ENCODE data around the gene MRPL18.

Gene MRPL18

GRCh38 chr6:159833556-159833955, 43.3 kb downstream of the MRPL18 start:
- H3K4me3 ChIP-seq (ENCODE audit: low read depth, low read length): no peak overlapping the region
- TF ChIP-seq, protein P1, sequence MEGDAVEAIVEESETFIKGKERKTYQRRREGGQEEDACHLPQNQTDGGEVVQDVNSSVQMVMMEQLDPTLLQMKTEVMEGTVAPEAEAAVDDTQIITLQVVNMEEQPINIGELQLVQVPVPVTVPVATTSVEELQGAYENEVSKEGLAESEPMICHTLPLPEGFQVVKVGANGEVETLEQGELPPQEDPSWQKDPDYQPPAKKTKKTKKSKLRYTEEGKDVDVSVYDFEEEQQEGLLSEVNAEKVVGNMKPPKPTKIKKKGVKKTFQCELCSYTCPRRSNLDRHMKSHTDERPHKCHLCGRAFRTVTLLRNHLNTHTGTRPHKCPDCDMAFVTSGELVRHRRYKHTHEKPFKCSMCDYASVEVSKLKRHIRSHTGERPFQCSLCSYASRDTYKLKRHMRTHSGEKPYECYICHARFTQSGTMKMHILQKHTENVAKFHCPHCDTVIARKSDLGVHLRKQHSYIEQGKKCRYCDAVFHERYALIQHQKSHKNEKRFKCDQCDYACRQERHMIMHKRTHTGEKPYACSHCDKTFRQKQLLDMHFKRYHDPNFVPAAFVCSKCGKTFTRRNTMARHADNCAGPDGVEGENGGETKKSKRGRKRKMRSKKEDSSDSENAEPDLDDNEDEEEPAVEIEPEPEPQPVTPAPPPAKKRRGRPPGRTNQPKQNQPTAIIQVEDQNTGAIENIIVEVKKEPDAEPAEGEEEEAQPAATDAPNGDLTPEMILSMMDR (IDR thresholded peaks at IDR 0.05; ENCODE audit: borderline replicate concordance, insufficient read depth, low read depth, low read length): no peak

DNA sequence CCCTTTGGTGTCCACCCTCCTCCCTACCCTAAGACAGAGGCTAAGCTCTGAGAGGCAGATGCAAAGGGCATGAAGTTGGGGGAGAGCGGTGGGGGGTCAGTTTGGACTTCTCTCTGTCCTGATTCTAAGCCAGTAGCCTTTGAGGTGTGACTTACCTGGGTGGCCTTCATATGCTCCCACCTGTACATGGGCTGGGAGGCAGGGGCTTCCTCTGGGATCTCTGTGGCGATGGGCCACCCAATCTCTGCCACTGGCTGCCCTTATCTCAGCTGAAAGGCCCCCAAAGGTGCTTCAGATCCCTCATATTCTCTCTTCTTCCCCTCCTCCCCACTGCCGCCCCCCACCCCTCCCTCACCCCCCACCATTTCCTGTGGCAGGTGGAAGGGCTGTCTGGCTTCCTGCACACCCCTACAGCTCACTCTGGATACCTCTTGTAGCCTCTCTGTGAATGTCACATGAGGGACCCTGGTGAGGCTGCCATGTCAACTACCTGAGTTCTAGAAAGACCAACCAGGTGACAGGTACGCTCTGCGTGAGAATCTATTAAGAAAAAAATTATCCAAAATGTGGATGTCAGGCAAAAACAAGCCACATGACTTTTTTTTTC, 43.8 kb downstream of the MRPL18 start:
- TF ChIP-seq, protein P1 (IDR thresholded peaks at IDR 0.05; ENCODE audit: borderline replicate concordance, insufficient read depth, low read depth, low read length): no peak
- no peak overlapping the region for H3K4me3 ChIP-seq (ENCODE audit: low read depth, low read length)

DNA sequence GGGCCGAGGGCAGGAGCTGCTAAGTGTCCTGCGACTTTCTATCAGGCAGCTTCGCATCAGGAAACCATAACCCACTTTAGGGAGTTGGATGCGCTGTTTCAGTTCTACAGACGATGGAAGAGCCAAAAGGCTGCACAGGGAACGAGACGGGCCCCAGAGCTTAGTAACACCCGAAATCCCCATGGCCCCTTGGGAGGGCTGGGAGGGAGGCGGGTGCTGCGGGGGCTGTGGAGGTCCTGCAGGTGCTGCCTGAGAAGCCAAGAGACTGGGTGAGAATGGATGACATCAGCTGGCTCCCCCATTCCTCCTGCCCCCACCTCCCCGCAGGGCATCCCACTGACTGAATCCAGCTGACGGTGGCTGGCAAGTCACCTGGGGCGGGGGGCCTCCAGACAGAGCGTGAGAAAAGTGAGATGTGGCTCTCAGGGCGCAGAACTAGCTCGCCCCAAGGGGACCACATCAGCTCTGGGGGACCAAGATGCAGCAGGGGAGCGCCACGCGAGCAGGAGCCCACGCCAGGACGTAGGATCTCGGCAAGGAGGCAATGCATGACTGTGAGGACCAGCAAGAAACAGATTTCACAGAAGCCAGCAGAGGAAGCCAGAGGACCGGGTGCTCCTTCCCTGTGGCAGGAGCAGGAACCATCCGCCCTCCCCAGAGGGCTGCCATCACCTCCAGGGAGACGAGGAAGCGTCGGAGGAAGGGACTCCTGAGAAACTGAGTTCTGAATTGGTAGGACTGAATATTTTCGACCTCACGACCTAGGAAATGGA, 46.6 kb downstream of the MRPL18 start:
- H3K4me3 ChIP-seq (ENCODE audit: low read depth, low read length): no peak overlapping the region
- TF ChIP-seq, protein P1 (IDR thresholded peaks at IDR 0.05; ENCODE audit: borderline replicate concordance, insufficient read depth, low read depth, low read length): no peak

DNA sequence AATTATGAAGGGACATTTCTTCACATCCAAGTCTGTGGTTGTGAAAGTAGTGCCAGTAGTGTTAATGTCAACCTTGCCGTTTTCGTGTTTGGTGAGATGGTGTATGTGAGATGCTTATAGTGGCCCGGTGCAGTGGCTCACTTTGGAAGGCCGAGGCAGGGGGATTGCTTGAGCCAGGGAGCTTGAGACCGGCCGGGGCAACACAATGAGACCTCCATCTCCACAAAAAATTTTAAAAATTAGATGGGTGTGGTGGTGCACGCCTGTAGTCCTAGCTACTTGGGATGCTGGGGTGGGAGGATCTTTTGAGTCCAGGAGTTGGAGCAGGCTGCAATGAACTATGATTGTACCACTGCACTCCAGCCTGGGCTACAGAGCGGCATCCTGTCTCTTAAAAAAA, 47.2 kb downstream of the MRPL18 start:
- TF ChIP-seq, protein P1 (IDR thresholded peaks at IDR 0.05; ENCODE audit: borderline replicate concordance, insufficient read depth, low read depth, low read length): no peak

DNA sequence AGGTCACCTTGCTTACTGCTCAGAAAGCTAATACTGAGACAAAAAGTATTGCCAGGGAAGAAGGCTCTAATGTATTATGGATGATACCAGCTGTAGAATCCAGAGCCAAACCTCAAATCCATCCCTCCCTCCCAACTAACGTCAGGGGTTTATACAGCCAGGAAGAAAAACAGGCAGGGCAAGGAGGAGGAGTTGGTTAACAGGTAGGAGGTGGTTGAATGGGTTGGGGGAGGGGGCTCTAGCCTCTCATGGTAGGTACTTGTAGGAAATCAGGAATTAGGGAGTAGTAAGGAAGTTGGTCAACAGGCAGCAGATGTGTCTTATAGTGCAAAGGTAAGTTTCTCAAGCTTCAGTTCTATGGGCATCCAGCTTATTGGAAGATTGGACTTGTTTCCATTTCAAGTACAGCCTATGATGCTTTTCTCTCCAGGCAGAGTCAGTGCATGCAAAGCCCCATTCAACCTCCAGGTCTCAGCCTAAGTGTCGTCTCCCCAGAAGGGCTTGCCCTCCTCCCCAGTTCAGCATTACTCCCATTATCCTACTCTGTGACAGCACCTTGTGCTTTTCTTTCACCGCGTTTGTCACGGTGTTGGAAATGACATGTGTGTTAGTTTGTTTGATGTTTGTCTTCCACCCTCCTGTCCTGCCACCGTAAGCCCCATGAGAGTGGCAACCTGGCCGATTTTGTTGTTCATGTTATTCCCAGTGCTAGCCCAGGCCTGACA, 47.9 kb downstream of the MRPL18 start:
- no peak overlapping the region for H3K4me3 ChIP-seq (ENCODE audit: low read depth, low read length)
- TF ChIP-seq, protein P1 (IDR thresholded peaks at IDR 0.05; ENCODE audit: borderline replicate concordance, insufficient read depth, low read depth, low read length): no peak

More for the DNA sequence above, 47.2 kb downstream of the MRPL18 start:
- H3K4me3 ChIP-seq (ENCODE audit: low read depth, low read length): no peak overlapping the region

DNA sequence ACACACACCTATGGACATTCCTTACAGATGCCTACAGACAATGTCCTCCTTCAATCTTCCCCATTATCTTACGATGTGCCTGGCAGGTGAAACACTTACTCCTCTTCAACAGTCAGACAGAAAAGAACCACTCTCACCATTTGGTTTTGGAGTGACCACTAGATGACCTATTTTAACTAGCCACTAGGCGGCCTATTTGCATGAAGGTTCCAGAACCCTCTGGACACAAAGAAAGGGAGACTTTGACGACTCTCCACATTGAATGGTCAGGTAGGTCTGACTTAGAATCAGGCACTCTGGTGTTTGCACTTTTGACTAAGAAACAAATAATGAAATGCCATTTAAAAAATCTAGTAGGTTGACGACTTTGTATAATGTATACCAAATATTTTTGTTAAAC, 51.8 kb downstream of the MRPL18 start:
- H3K4me3 ChIP-seq (ENCODE audit: low read depth, low read length): no peak overlapping the region
- TF ChIP-seq, protein P1 (IDR thresholded peaks at IDR 0.05; ENCODE audit: borderline replicate concordance, insufficient read depth, low read depth, low read length): no peak

Data from GM12875 (cell line).